Measurements from ENCODE around the gene DCUN1D5.

GRCh38 chr11:103112364-103112763 lies 20.4 kb upstream of the DCUN1D5 start:
- TF ChIP-seq CTCF (IDR thresholded peaks at IDR 0.05) (no peak), TCF7L2 (IDR thresholded peaks at IDR 0.05; ENCODE audit: low read depth, low read length) (no peak), POLR2AphosphoS5 (IDR thresholded peaks at IDR 0.05; ENCODE audit: low read depth, low read length) (no peak), SIN3A (IDR thresholded peaks at IDR 0.05; ENCODE audit: borderline replicate concordance, insufficient read depth, low read depth, low read length) (no peak), REST (IDR thresholded peaks at IDR 0.05; ENCODE audit: insufficient read depth in 1 of 2, low read depth in 2 of 2, low read length in 1 of 2) (no peak)

Measured in Panc1 (cell line).